ENCODE results near the gene NPTN.

Gene NPTN

GRCh38 chr15:73570355-73571032 lies 62.7 kb downstream of the NPTN start:
- no peak for TF ChIP-seq CTCF (IDR thresholded peaks at IDR 0.05; ENCODE audit: low read depth, low read length)
- no peak for DNase-seq (ENCODE audit: extremely low read depth, low read depth)

GRCh38 chr15:73569361-73569760 lies 63.8 kb downstream of the NPTN start:
- no peak for DNase-seq (ENCODE audit: extremely low read depth, low read depth)

GRCh38 chr15:73568564-73569280 lies 64.5 kb downstream of the NPTN start:
- TF ChIP-seq CTCF (IDR thresholded peaks at IDR 0.05; ENCODE audit: low read depth, low read length) = no peak
- DNase-seq (ENCODE audit: extremely low read depth, low read depth) = no peak

More at GRCh38 chr15:73569361-73569760, 63.8 kb downstream of the NPTN start:
- TF ChIP-seq CTCF (IDR thresholded peaks at IDR 0.05; ENCODE audit: low read depth, low read length) = no peak

GRCh38 chr15:73567020-73567419 lies 66.2 kb downstream of the NPTN start:
- TF ChIP-seq CTCF (IDR thresholded peaks at IDR 0.05; ENCODE audit: low read depth, low read length) = no peak
- no peak for DNase-seq (ENCODE audit: extremely low read depth, low read depth)

- no peak; the same call in 1 of the 2 replicates for TF ChIP-seq CTCF (IDR thresholded peaks at IDR 0.05; ENCODE audit: low read depth, low read length)
- no peak for DNase-seq (ENCODE audit: extremely low read depth, low read depth)
These were observed 68.9 kb downstream of the NPTN start for GRCh38 chr15:73564255-73564654.

GRCh38 chr15:73560501-73561117 lies 72.6 kb downstream of the NPTN start:
- peak; percentile 51 for TF ChIP-seq CTCF (IDR thresholded peaks at IDR 0.05; ENCODE audit: low read depth, low read length)
- DNase-seq (ENCODE audit: extremely low read depth, low read depth) = peak; percentile 32

- no peak for DNase-seq (ENCODE audit: extremely low read depth, low read depth)
- TF ChIP-seq CTCF (IDR thresholded peaks at IDR 0.05; ENCODE audit: low read depth, low read length) = no peak
These were observed 74.7 kb downstream of the NPTN start for GRCh38 chr15:73558529-73558928.
